ENCODE data around the gene HS3ST3B1.
A peak's percentile ranks its signal among the peaks of the same experiment; 100 is the strongest.

- TF ChIP-seq POLR2A (IDR thresholded peaks at IDR 0.05) (no peak), POLR2AphosphoS5 (IDR thresholded peaks at IDR 0.05) (no peak), CTCF (IDR thresholded peaks at IDR 0.05) (peak in 2 of 7 experiments; percentile 11 to 16), EP300 (IDR thresholded peaks at IDR 0.05) (no peak)
Observed at GRCh38 chr17:14301279-14302090, 604 bp downstream of the HS3ST3B1 start.
